Measurements from ENCODE around the gene PEX16.

GRCh38 chr11:45926536-45927331 is 9.1 kb upstream of the PEX16 start:
- TF ChIP-seq, protein P1, sequence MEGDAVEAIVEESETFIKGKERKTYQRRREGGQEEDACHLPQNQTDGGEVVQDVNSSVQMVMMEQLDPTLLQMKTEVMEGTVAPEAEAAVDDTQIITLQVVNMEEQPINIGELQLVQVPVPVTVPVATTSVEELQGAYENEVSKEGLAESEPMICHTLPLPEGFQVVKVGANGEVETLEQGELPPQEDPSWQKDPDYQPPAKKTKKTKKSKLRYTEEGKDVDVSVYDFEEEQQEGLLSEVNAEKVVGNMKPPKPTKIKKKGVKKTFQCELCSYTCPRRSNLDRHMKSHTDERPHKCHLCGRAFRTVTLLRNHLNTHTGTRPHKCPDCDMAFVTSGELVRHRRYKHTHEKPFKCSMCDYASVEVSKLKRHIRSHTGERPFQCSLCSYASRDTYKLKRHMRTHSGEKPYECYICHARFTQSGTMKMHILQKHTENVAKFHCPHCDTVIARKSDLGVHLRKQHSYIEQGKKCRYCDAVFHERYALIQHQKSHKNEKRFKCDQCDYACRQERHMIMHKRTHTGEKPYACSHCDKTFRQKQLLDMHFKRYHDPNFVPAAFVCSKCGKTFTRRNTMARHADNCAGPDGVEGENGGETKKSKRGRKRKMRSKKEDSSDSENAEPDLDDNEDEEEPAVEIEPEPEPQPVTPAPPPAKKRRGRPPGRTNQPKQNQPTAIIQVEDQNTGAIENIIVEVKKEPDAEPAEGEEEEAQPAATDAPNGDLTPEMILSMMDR (IDR thresholded peaks at IDR 0.05): no peak
- no peak for TF ChIP-seq ZFX (IDR thresholded peaks at IDR 0.05; ENCODE audit: borderline replicate concordance)

Measured in 22Rv1 (cell line).